NCI-H2227 (cell line): ENCODE results near the gene TIAM2.
A peak's percentile ranks its signal among the peaks of the same experiment; 100 is the strongest.
"Not testable (repeated sequence)": the region's sequence is repeated elsewhere in the genome, so short reads cannot be mapped to it uniquely, and the experiment has no call there.

Experiments
- DNase-seq: peaks from one replicate; lab custom pipeline; 2025; ENCODE audit not compliant: unreplicated experiment; lab: John Stamatoyannopoulos, UW

Gene TIAM2

DNA sequence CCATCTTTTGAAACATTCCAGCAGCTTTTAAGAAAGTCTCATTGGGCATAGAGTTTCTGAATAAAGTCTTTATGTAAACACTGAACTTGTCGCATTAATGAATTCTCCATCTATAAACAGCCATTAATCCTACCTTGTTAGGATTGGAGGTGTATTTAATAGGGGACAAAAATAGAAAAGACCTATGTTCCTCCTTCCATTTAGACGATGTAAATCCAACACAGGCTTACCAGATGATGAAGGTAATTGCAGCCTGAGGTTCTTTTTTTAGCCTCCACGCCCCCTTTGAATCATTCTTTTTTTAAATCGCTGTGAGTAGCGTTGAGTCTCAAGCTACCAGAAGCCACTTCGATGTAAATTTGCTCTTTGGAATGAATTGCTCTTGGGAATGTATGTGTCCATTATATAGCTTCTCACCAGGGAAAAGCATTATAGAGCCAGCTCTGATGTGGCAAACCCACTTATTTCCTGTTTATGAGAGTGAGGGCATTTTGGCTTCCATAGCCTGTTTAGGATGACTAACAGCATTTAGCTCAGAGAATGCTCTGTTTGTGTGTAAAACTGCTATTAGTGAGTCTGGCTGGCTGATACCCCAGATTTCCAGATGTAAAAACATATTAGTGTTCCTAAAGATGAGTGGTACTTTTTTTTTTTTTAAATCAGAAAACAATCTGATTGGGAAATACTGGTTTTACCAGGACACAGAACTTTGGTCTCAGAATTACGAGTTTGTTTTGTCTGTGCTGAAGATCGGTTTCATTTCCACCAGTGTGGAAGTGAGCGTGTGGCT lies 193.8 kb downstream of the TIAM2 start:
- peak; percentile 56 for DNase-seq

DNA sequence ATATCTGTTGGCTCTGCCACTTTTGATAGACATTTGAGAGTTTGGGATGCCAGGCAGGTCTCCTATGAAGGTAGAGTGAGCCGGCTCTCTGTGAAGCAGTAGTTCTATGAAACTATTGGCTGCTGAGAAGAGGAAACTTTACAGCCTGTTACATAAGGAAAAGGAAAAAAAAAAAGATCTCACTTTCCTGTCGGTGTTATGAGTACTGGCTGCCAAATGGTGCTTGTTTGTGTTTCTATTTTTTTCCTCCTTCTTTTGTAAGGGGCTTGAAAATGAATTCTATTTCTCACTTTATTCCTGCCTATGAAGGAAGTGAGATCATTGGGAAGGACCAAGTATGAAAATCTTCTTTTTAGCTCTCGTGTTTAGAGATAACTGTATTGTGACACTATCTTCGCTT lies 195.6 kb downstream of the TIAM2 start:
- DNase-seq: no peak

DNA sequence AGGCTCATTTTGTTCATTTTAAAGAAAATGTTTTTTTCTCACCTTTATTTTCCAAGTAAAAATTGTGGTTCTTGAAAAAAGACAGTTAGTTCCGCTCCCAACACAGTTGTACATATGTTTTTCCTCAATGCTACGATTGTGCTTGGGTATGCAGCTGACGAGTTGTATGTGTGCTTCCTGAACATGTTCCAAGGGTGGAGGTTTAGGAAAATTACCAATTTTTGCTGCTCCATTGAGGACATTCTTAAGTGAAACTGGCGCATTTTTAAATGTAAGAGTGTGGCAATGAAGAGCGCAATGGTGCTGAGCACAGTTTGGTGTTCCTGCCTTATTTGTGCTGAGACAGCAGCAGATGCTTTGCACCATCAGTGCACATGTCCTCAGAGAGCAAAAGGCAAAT lies 198.4 kb downstream of the TIAM2 start:
- DNase-seq: no peak

DNA sequence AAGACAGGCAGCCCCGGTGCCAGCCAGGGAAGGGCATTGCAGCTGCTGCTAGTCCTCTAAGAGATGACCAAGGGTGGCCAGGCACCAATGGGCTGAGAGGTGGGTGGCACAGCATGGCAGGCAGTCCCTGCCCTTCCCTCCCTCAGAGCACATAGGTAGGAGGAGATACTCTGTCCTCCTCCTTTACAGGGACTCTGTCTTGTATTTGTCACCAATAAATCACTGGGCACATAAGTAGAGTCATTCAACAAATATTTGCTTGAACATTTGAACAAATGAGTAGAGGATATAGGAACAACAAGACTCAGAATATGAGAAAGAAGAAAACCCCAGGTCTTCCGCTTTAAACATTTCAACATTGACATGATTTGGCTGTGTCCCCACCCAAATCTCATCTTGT lies 199.3 kb downstream of the TIAM2 start:
- DNase-seq: no peak

DNA sequence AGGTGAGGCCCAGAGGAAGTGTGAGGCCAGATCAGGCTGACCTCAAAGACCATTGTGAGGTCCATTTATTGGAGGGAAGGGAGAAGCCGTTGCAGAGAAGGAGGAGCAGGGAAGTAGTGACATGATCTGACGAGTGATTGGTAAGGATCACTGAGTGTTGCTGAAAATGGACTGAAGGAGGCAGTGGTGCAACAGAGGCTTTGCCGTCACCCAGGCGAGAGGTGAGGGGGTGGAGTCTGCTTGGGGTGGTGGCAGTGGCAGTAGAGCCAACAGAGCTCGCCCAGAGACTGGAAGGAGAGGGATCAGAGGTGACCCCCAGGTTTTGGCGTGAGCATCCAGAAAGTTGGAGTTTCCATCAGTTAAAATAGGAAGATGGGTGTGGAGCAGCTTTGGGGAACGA lies 200.8 kb downstream of the TIAM2 start:
- no peak for DNase-seq

DNA sequence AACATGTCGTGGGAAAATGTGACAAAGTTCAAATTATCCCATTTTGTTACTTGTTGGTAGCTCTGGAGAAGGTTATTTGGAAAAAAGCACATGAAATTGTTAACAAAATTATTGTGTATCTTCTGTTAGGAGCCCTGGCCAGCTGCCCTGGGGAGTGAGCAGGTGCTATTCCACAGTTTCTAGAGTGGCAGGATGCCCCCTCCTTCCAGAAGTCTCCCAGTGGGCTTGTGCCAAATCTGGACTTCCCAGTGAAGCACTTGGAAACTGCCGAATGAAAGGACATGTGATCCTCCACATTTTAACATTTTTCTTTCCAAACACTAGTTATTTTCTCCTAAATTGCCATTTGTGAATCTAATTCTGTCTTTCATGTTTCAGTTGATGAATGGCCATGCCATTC lies 201.8 kb downstream of the TIAM2 start:
- DNase-seq: no peak

DNA sequence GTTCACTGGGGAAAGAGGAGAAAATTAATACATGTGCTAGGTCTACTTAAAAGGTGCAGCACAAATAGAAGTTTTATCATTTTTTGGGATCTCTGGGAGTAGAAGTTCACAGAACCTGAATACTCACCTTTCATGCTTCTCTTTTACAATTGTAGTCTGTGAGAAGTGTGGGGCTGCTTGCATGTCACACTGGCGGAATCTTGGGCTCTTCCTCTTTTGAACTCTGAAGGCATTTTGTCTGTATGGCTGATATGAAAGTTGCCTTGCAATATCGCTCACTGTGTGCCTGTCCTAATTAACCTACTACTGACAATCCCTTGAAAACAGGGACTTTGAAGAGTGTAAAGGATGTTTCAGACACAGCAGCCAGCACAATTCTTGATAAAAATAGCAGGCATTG lies 202.8 kb downstream of the TIAM2 start:
- no peak for DNase-seq

DNA sequence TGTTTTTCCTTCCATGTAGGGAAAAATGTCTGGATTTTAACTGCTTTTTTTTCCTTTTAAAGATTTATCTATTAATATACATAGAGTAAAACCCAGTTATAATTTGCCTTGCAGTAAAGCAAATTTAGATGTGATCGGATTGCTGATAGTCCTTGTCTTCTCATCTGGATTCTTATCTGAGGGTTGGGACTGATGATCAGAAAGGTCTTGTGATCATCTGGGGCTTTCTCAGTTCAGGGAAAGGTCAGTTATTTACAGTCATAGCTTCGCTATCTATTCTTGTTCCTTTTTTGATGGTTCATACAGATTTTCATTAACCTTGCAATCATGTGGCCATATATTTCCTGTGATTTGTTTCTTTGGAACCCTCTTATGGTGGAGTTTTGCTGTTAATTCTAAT lies 204.9 kb downstream of the TIAM2 start:
- DNase-seq: no peak

DNA sequence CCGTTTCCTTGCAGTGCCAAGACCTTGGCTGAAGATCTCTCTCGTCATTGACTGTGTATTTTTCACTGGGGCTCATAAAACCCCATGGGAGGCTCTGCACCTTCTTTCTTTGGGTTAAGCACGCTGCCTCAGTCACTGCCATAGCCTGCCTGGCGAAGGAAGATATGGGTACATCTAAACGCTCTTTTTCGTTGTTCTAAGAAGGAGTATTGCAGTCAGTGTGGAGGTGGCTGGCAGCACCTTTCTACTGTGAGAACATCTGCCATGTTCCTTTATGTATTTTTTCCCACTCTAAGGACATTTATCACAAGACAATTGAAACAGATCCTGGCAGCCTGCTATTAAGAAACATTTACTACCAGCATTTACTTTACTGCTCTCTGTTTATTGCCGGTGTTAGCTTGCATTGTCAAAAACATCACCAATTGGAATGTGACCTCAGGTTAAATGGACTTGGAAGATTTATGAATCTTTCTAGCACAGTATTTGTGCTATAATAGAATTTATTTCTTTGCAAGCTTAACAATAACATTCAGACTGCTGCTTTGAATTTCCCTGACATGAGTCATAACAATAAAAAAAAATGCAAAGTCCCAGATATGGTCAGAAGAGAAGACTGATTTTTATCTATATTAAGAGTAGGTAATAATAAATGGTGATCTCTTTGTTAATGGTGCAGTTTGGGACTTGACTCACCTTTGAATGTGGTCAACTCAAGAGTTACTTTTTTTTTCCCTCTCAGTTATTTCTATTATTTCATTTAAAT lies 206.5 kb downstream of the TIAM2 start:
- peak; percentile 87 for DNase-seq

DNA sequence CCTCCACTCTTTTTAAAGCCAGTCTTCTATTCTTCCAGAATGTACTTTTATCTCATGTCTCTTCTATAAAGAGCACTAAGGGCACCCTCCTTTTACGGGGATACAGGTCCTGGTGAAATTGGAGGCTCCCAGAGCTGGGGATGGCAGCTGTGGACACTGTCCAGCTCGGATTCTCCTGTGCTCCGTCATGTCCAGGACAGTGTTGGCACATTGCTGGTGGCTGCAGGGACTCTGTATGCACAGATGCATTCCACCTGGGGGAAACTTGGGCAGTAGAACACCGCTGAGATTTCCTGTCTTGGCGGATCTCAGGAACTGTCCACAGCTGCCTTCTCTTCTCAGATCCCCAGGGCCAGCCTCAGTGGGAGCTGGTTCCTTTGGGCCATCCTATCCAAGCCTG lies 212.1 kb downstream of the TIAM2 start:
- no peak for DNase-seq

DNA sequence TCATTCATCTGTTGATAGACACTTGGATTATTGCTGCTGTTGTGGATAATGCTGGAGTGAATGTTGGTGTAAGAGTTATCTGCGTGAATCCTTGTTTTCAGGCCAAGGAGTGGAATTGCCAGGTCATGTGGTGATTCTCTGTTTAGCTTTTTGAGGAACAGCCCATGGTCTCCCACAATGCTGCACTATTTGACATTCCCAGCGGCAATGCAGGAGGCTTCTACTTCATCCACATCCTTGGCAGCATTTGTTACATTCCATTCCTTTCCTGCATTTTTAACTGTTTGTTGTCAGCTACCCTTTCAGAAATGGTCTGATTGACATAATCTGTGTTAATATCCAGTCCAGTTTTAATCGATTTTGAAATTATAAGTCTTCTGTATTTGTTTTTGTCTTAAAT lies 217.0 kb downstream of the TIAM2 start:
- no peak for DNase-seq

DNA sequence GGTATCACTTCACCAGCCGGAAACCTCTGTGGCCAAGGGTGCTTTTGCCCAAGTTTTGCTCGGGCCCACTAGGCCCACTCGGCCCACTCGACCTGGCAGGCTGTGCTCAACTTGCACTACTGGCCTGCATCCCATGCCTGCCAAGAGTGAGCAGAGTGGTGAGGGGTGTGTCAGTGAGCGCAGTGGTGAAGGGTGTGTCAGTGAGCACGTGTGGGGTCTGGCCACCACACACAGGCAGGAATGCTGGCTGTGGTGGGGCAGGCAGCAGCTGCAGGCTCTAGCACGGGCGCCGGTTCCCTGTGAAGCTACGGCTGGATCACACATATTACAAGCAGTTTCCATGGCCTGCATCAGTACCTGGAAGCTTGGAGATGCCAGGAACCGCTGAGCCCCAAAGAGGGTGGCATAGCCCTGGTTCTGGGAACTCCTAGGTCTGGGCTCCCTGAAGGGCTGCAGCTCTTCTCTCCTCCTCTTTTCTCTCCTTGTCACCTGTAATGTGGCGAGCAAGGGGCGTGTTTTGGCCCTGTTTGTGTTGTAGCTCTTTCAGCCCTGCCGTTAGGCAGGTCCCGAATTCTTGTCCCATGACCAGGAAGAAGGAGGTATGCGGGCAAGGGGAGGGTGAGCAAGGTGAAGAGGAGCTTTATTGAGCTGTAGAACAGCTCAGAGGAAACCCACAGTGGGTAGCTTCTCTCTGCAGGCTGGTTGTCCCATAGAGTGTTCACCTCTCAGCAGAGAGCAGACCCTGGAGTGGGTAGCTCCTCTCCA lies 217.7 kb downstream of the TIAM2 start:
- no peak for DNase-seq

DNA sequence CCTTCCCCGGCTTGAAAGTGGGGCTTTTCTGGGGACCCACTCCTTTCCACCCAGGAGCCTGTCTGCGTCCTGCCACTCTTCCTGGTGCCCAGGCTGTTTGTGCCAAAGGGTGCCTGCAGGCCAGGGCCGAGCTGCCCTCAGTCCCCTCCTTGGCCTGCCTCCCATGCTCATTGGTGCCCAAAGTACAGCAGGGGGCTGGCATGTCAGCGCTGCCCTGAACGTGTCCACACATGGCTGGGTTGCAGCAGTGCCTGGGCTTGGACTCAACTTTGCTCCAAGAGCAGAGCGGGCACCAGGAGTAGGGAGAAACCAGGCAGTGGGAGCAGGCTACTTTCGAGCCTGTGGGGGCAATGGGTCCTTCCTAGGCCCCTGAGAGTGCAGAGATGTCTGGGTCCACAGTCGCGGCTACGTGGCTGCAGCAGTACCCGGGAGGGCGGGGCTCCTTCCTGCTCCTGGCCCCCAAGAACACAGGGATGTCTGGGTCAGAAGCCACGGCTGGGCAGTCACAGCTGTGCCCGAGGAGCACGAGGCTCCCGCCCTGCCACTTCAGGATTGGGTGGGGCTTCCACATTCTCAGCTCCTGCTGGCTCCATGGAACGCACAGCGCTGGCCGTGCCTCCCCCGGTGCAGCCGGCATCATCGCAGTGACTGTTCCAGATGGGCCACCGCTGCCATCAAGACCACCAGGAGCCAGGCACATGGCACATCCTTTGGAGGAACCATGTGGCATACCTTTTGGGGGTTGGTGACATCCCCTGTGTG lies 218.7 kb downstream of the TIAM2 start:
- DNase-seq: no peak

DNA sequence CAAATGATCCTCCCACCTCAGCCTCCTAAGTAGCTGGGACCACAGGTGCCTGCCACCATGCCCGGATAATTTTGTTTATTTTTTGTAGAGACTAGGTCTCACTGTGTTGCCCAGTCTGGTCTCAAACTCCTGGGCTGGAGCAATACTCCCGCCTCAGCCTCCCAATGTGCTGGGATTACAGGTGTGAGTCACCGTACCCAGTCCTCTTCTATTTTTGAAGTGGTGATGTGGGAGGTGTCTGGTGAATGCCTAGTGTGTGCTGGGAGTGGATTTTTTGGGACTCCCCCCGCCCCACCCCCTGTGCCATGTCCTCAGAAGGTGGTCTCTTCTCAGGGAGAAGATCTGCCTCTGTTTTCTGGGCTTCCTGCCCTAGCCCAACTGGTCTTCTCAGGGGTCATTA lies 220.8 kb downstream of the TIAM2 start:
- peak; percentile 49 for DNase-seq

DNA sequence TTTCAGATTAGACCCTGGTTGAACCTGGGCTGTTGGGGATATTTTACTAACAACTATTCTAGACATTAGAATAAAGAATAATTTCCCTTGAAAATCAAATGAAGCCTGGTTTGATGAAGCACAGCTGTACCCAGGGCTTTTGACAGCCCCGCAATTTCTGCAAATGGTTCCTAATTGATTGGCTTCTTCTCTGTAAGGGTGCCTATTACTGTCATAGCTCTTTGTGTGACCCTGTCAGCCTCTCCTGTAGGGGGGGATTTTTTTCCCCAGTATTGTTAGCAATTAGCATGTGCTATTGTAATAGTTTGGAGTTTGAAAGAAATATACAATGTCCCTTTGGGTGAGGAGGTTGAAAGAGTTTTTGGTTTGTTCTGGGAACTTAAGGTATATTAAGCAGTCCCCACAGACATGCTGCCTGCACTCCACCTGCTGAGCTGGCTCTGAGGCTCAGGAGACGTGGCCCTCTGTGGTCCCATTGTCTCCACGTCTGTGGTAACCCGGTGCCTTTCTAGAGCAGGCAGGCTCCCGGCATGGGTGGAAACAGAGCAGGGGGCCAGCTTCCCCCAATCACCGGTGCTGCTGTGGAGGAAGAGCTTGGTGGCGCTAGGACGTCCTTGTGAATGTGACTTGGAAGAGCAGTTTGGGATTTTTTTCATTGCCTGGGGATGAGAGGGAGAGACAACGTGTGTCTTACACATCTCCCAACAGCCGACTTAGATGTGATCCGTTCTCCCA lies 221.4 kb downstream of the TIAM2 start:
- peak; percentile 74 for DNase-seq

DNA sequence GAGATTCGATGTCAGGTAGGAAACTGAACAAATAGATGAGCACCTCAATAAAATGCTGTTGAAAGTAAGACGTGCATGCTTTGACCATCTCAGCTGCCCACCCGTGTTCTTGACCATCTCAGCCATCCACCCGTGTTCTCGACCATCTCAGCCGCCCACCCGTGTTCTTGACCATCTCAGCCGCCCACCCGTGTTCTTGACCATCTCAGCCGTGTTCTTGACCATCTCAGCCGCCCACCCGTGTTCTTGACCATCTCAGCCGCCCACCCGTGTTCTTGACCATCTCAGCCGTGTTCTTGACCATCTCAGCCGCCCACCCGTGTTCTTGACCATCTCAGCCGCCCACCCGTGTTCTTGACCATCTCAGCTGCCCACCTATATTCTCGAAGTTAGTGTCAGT lies 223.6 kb downstream of the TIAM2 start:
- not testable (repeated sequence) for DNase-seq

DNA sequence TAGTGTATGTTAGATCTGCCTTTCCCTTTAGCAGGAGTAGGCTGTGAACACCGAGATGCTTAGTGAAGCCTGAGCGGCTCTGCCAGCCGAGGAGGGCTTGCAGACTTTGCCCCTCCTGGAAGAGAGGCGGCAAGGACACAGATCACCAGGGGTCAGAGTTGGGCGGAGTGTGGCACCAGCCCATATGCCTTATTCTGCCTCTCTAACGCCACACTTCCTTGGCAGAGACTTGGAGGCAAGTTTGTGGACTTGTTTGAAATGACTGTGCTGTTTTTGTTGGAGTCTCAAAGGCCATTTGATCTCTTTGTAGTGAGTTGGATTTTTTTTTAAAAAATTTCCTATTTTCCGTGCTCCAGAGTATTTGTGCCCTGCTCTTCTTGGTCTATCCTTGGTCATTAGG lies 224.2 kb downstream of the TIAM2 start:
- no peak for DNase-seq

DNA sequence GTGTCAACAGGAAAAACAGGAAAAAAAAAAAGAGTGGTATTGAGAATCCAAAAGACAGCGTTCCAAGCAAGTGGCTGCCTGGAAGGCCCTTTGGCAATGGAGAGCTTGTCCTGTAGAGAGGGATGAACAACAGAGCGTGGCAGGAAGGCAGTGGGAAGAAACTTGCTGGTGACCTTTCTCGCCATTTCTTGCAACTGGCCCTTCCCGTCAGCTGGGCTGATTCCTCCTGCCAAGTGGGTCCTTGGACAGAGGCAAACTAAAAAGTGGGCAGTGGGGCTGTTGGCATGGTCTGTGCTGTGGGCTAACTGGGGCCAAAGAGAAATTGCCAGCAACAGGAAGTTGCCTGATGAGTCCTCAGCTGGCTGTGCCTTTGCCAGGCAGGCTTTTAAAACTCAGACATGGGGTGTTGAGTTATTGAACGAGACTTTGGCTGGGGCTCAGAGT lies 224.8 kb downstream of the TIAM2 start:
- DNase-seq: no peak

DNA sequence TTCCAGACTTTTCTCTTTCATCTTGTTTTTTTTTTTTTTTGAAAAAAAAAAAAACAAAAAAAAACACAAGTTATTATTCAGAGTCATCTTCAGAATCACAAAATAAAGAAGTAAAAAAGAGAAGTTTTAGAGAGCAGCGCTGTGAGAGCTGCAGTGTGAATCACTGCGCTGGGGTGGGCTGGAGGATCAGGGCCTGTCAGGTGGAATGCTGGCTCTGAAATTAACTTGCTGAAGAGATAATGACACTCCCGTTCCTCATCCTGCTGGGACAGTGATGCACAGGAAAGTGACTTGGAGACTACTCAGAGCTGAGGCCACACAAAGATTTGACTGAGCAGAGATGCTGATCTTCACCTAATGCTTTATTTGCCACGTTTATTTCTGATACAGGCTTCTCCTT lies 226.0 kb downstream of the TIAM2 start:
- DNase-seq: peak; percentile 6

DNA sequence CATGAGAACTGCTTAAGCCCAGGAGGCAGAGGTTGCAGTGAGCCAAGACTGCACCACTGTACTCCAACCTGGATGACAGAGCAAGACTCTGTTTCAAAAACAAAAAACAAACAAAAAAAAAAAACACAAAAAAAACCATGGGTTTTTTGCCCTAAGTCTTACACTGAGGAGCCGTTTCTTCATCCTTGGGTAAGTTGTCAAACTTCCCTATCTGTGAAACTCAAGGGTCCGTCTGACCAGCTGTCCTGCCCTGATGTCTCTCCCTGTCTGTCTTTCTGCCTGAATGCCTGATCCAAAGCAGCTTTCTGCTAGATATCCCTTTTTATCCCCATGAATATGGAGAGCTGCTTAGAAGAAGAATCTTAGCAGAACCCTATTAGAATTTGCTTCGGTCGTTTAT lies 227.4 kb downstream of the TIAM2 start:
- no peak for DNase-seq
